Measurements from ENCODE around the gene PRELP. TPM values are rescaled to one million over a fixed set of nuclear protein-coding genes. Genes with fewer than 3 reads are reported as not detected.

PRELP gene
- total and polyA plus RNA-seq, 2 donors (not counting 1 experiment from before 2014, with no cell fraction given) = not detected

DNA sequence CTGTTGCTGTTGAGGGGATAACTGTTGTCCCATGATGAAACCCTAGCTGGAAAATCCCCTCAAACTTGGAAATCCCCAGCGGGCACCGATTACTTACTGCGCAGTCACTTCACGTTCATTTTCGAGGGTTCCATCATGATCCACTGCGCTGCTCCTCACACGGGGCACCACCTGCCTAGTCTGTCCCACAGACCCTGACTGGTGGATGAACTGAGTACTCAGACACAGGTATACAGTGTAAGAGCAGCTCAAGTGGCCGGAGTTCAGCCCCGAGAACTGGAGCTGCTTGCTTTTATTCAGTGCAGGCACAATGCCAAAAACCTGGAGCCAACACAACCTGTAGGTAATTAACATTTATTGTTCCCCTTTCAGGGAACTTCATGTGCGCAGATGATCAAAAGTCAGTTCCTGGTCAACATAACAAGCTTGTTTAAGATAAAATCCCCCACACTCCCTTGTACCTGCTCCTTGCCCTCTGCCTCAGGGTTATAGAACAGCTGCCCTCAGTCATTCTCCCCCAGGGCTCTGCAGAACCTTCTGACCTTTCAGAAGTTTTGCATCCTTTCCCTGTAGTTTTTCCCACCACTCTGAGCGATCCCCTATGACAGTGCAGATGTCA lies 46.5 kb upstream of the PRELP start:
- no peaks in the 10 kb centered on the region for H3K79me2 ChIP-seq (ENCODE audit: control insufficient read depth, insufficient read depth, low read length)
- CTCF ChIA-PET = interaction anchor here (0.7 to 1.0 kb wide), 2 partner anchors 11 to 87 kb away, joined by 3 read pairs; no protein-coding TSS in a partner anchor
- H3K9ac ChIP-seq (ENCODE audit: low read length) = no peak overlapping the region
- no peak overlapping the region for H2AFZ ChIP-seq (ENCODE audit: insufficient read depth, low read depth, low read length, poor library complexity, severe bottlenecking)
- no peak overlapping the region for H3K27ac ChIP-seq (ENCODE audit: low read length in 2 of 2)
- H3K9me3 ChIP-seq (ENCODE audit: control extremely low read depth in 1 of 3, control insufficient read depth in 2 of 3, insufficient read depth in 1 of 3, low read length in 2 of 3) = no peaks in the 10 kb centered on the region
- H3K4me1 ChIP-seq (ENCODE audit: control insufficient read depth in 2 of 2, insufficient read depth in 2 of 2, low read length in 2 of 2) = peaks cover 0 to 3% of the 10 kb centered on the region in 2 donors
- no peaks in the 10 kb centered on the region for H3K36me3 ChIP-seq (replicated peaks in 1 of 2; ENCODE audit: control extremely low read depth in 1 of 2, control insufficient read depth in 1 of 2, extremely low read depth in 1 of 2, insufficient read depth in 2 of 2, low read length in 1 of 2)
- H3K27me3 ChIP-seq (replicated peaks in 1 of 4; ENCODE audit: control extremely low read depth in 1 of 4, control insufficient read depth in 3 of 4, insufficient read depth in 4 of 4, low read length in 3 of 4) = peaks cover 0 to 9% (median 0%) of the 10 kb centered on the region in 4 experiments
- H3K4me2 ChIP-seq (replicated peaks; ENCODE audit: low read depth, low read length, poor library complexity, severe bottlenecking) = no peak overlapping the region
- no peak for DNase-seq
- Mint-ChIP-seq H3K9me3 (ENCODE audit: insufficient read depth) (no peaks in the 10 kb centered on the region), H3K27me3 (peaks cover 53% of the 10 kb centered on the region), H3K4me1 (peaks cover 13% of the 10 kb centered on the region), H3K4me3 (no peak overlapping the region), H3K27ac (no peak overlapping the region)
- intact Hi-C loops (cut with micrococcal nuclease) = loop anchor here (5.0 kb wide), 1 partner anchor 67 kb away; no protein-coding TSS in a partner anchor
- H3K4me3 ChIP-seq (ENCODE audit: control extremely low read depth in 1 of 5, extremely low read depth in 1 of 5, insufficient read depth in 1 of 5, low read depth in 2 of 5, low read length in 4 of 5) = no peak overlapping the region
- WGBS (ENCODE audit: insufficient coverage) = 58% methylated on average over 10 of the region's 11 CpGs
- H4K20me1 ChIP-seq (ENCODE audit: control insufficient read depth, insufficient read depth, low read length, poor library complexity, severe bottlenecking) = no peaks in the 10 kb centered on the region
- POLR2A ChIA-PET = interaction anchor here (0.6 kb wide), 1 partner anchor 1833 kb away, joined by 3 read pairs; no protein-coding TSS in a partner anchor
- ATAC-seq (ENCODE audit: low read depth) = no peak
- no peak for TF ChIP-seq EZH2 (IDR thresholded peaks at IDR 0.05; ENCODE audit: borderline replicate concordance, insufficient read depth, low read depth, low read length, poor library complexity, severe bottlenecking)
- TF ChIP-seq, protein P1, sequence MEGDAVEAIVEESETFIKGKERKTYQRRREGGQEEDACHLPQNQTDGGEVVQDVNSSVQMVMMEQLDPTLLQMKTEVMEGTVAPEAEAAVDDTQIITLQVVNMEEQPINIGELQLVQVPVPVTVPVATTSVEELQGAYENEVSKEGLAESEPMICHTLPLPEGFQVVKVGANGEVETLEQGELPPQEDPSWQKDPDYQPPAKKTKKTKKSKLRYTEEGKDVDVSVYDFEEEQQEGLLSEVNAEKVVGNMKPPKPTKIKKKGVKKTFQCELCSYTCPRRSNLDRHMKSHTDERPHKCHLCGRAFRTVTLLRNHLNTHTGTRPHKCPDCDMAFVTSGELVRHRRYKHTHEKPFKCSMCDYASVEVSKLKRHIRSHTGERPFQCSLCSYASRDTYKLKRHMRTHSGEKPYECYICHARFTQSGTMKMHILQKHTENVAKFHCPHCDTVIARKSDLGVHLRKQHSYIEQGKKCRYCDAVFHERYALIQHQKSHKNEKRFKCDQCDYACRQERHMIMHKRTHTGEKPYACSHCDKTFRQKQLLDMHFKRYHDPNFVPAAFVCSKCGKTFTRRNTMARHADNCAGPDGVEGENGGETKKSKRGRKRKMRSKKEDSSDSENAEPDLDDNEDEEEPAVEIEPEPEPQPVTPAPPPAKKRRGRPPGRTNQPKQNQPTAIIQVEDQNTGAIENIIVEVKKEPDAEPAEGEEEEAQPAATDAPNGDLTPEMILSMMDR (IDR thresholded peaks at IDR 0.05) = no peak

DNA sequence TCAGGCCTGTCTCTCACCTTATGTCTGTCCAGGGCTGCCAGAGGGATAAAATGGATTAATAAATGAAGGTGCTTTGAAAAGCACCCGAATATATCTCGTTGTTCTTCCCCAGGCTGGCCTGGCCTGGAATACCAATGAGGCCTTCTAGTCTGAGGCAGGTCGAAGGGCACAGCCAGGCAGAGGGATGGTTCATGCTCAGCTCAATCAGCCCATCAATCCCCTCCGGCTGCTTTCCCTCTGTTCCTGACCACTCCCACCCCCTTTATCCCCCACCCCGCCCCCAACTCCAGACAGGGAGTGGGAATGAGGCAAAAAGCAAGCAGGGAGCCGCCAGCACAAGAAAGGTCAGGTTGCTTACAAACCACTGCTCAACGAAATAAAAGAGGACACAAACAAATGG lies 40.0 kb upstream of the PRELP start:
- ChIA-PET POLR2A (no interaction called here), CTCF (no interaction called here)
- H4K20me1 ChIP-seq (ENCODE audit: control insufficient read depth, insufficient read depth, low read length, poor library complexity, severe bottlenecking) = no peaks in the 10 kb centered on the region
- no peak overlapping the region for H3K27ac Mint-ChIP-seq
- peaks cover 0 to 3% (median 0%) of the 10 kb centered on the region in 3 donors for H3K9me3 ChIP-seq (ENCODE audit: control extremely low read depth in 1 of 3, control insufficient read depth in 2 of 3, insufficient read depth in 1 of 3, low read length in 2 of 3)
- DNase-seq = no peak
- no peak overlapping the region for H3K9ac ChIP-seq (ENCODE audit: low read length)
- no peaks in the 10 kb centered on the region for H3K4me1 ChIP-seq (ENCODE audit: control insufficient read depth in 2 of 2, insufficient read depth in 2 of 2, low read length in 2 of 2)
- no peak overlapping the region for H3K4me3 ChIP-seq (ENCODE audit: control extremely low read depth in 1 of 5, extremely low read depth in 1 of 5, insufficient read depth in 1 of 5, low read depth in 2 of 5, low read length in 4 of 5)
- peaks cover 0 to 3% (median under 1%) of the 10 kb centered on the region in 4 experiments for H3K27me3 ChIP-seq (replicated peaks in 1 of 4; ENCODE audit: control extremely low read depth in 1 of 4, control insufficient read depth in 3 of 4, insufficient read depth in 4 of 4, low read length in 3 of 4)
- no peak for ATAC-seq (ENCODE audit: low read depth)
- H3K27me3 Mint-ChIP-seq = peaks cover 35% of the 10 kb centered on the region
- no peaks in the 10 kb centered on the region for H3K36me3 ChIP-seq (replicated peaks in 1 of 2; ENCODE audit: control extremely low read depth in 1 of 2, control insufficient read depth in 1 of 2, extremely low read depth in 1 of 2, insufficient read depth in 2 of 2, low read length in 1 of 2)
- TF ChIP-seq EZH2 (IDR thresholded peaks at IDR 0.05; ENCODE audit: borderline replicate concordance, insufficient read depth, low read depth, low read length, poor library complexity, severe bottlenecking) = no peak
- TF ChIP-seq, protein P1 (IDR thresholded peaks at IDR 0.05) = no peak
- H3K79me2 ChIP-seq (ENCODE audit: control insufficient read depth, insufficient read depth, low read length) = no peaks in the 10 kb centered on the region
- no peaks in the 10 kb centered on the region for H3K4me1 Mint-ChIP-seq
- no peak overlapping the region for H3K4me3 Mint-ChIP-seq
- no peak overlapping the region for H2AFZ ChIP-seq (ENCODE audit: insufficient read depth, low read depth, low read length, poor library complexity, severe bottlenecking)
- WGBS (ENCODE audit: insufficient coverage) = 100% methylated on average over 1 of the region's 7 CpGs
- H3K27ac ChIP-seq (ENCODE audit: low read length in 2 of 2) = no peak overlapping the region
- H3K4me2 ChIP-seq (replicated peaks; ENCODE audit: low read depth, low read length, poor library complexity, severe bottlenecking) = no peak overlapping the region
- intact Hi-C loops (cut with micrococcal nuclease) = no loop called here
- no peaks in the 10 kb centered on the region for H3K9me3 Mint-ChIP-seq (ENCODE audit: insufficient read depth)

Measured in B cell (primary cell).